Testis (tissue), 2 donors: ENCODE data around the gene IGSF22.

Source experiments
- POLR2A ChIP-seq: fragments of 450-650 bp; IDR thresholded peaks from one replicate; pipeline ENCODE4 v1.6.1; 2017; ENCODE audit warnings: antibody characterized with exemption, mild to moderate bottlenecking, moderate library complexity
- TF ChIP-seq, protein P1 (sequence below), 3 experiments: fragments of 450-650 bp in 2 of 3; fragments of 200-600 bp in 1 of 3; sonication (generic) in 1 of 3; IDR thresholded peaks; one replicate each; pipeline ENCODE4 v1.5.1; 2016 to 2019; ENCODE audit warnings: antibody characterized with exemption in 3 of 3, mild to moderate bottlenecking in 2 of 3, moderate library complexity in 1 of 3

- no peak for TF ChIP-seq POLR2A
- TF ChIP-seq, protein P1, sequence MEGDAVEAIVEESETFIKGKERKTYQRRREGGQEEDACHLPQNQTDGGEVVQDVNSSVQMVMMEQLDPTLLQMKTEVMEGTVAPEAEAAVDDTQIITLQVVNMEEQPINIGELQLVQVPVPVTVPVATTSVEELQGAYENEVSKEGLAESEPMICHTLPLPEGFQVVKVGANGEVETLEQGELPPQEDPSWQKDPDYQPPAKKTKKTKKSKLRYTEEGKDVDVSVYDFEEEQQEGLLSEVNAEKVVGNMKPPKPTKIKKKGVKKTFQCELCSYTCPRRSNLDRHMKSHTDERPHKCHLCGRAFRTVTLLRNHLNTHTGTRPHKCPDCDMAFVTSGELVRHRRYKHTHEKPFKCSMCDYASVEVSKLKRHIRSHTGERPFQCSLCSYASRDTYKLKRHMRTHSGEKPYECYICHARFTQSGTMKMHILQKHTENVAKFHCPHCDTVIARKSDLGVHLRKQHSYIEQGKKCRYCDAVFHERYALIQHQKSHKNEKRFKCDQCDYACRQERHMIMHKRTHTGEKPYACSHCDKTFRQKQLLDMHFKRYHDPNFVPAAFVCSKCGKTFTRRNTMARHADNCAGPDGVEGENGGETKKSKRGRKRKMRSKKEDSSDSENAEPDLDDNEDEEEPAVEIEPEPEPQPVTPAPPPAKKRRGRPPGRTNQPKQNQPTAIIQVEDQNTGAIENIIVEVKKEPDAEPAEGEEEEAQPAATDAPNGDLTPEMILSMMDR (IDR thresholded peaks at IDR 0.05), result no peak
Observed at GRCh38 chr11:18750944-18751343, 25.0 kb upstream of the IGSF22 start.
